Ectodermal cell (in vitro differentiated cells): ENCODE measurements around the gene HBA1.
"Not testable (repeated sequence)": the region's sequence is repeated elsewhere in the genome, so short reads cannot be mapped to it uniquely, and the experiment has no call there.

Experiments used
- H3K27ac ChIP-seq: 2 replicates; pipeline ENCODE4 v1.7.0; 2013; ENCODE audit warnings: mild to moderate bottlenecking, low read depth, low read length; ENCODE audit not compliant: insufficient read depth, poor library complexity, severe bottlenecking
- H3K27me3 ChIP-seq: 2 replicates; pipeline ENCODE4 v1.7.0; 2013; ENCODE audit warnings: mild to moderate bottlenecking, low read length; ENCODE audit not compliant: insufficient read depth, control insufficient read depth, poor library complexity, severe bottlenecking
- H3K36me3 ChIP-seq: one replicate; pipeline ENCODE4 v1.7.0; 2013; ENCODE audit warnings: low read length; ENCODE audit not compliant: control insufficient read depth, insufficient read depth
- H3K4me1 ChIP-seq: one replicate; pipeline ENCODE4 v1.7.0; 2013; ENCODE audit warnings: low read length; ENCODE audit not compliant: control insufficient read depth, insufficient read depth
- H3K4me3 ChIP-seq: 2 replicates; pipeline ENCODE4 v1.7.0; 2013; ENCODE audit warnings: low read depth, low read length, control low read depth; ENCODE audit not compliant: insufficient read depth
- H3K9me3 ChIP-seq: 2 replicates; pipeline ENCODE4 v1.7.0; 2013; ENCODE audit warnings: mild to moderate bottlenecking, low read length, moderate library complexity; ENCODE audit not compliant: control insufficient read depth
- WGBS, 2 experiments: methylation state at CpG; one replicate each; pipeline ENCODE4 v1.1.7; 2013; ENCODE audit warnings: missing lambda C conversion rate in 2 of 2; 5-methylcytosine and 5-hydroxymethylcytosine counted together

The HBA1 gene

GRCh38 chr16:176006-176405 is 474 bp upstream of the HBA1 start:
- not testable (repeated sequence) for H3K4me3 ChIP-seq, H3K36me3 ChIP-seq, H3K27ac ChIP-seq, H3K9me3 ChIP-seq, H3K4me1 ChIP-seq
- 1 to 5% methylated on average over 12 to 13 of the region's 39 CpGs for WGBS, 2 experiments
- H3K27me3 ChIP-seq = peaks cover 91% of the 10 kb centered on the region

GRCh38 chr16:177394-177822 is 928 bp downstream of the HBA1 start:
- H3K9me3 ChIP-seq = no peaks in the 10 kb centered on the region
- H3K27ac ChIP-seq = no peak overlapping the region
- H3K4me3 ChIP-seq = no peak overlapping the region
- peaks cover 83% of the 10 kb centered on the region for H3K27me3 ChIP-seq
- H3K4me1 ChIP-seq = no peaks in the 10 kb centered on the region
- H3K36me3 ChIP-seq = no peaks in the 10 kb centered on the region
- 15 to 19% methylated on average over 13 of the region's 13 CpGs for WGBS, 2 experiments

GRCh38 chr16:177981-178667 is 1.6 kb downstream of the HBA1 start:
- 75 to 76% methylated on average over 11 of the region's 11 CpGs for WGBS, 2 experiments
- Histone ChIP-seq H3K4me1 (no peaks in the 10 kb centered on the region), H3K27ac (no peak overlapping the region), H3K36me3 (no peaks in the 10 kb centered on the region), H3K27me3 (peaks cover 81% of the 10 kb centered on the region), H3K4me3 (no peak overlapping the region), H3K9me3 (no peaks in the 10 kb centered on the region)

GRCh38 chr16:178668-179015 is 2.2 kb downstream of the HBA1 start:
- H3K4me3 ChIP-seq = no peak overlapping the region
- no peaks in the 10 kb centered on the region for H3K36me3 ChIP-seq
- H3K9me3 ChIP-seq = no peaks in the 10 kb centered on the region
- no peak overlapping the region for H3K27ac ChIP-seq
- WGBS, 2 experiments = 89% methylated on average over 11 of the region's 11 CpGs
- peaks cover 76% of the 10 kb centered on the region for H3K27me3 ChIP-seq
- H3K4me1 ChIP-seq = no peaks in the 10 kb centered on the region

GRCh38 chr16:179211-180092 is 3.0 kb downstream of the HBA1 start:
- WGBS, 2 experiments = 88% methylated on average over 17 of the region's 17 CpGs
- Histone ChIP-seq H3K9me3 (no peaks in the 10 kb centered on the region), H3K27ac (no peak overlapping the region), H3K27me3 (peaks cover 68% of the 10 kb centered on the region), H3K4me3 (no peak overlapping the region), H3K4me1 (no peaks in the 10 kb centered on the region), H3K36me3 (no peaks in the 10 kb centered on the region)

GRCh38 chr16:180101-180675 is 3.7 kb downstream of the HBA1 start, which contains the start of gene HBQ1:
HBQ1 (plus strand) TSS chr16:180459; CDS start chr16:180487, 28 bp downstream.
- H3K9me3 ChIP-seq = no peaks in the 10 kb centered on the region
- H3K4me1 ChIP-seq = no peaks in the 10 kb centered on the region
- H3K27me3 ChIP-seq = peaks cover 60% of the 10 kb centered on the region
- H3K36me3 ChIP-seq = peaks cover under 1% of the 10 kb centered on the region
- H3K4me3 ChIP-seq = peak within 1 kb of the TSS; percentile 31
- no peak within 1 kb of the TSS for H3K27ac ChIP-seq
- 12% methylated on average over 59 of the region's 59 CpGs for WGBS, 2 experiments

GRCh38 chr16:180681-181564 is 4.4 kb downstream of the HBA1 start:
- Histone ChIP-seq H3K27me3 (peaks cover 53% of the 10 kb centered on the region), H3K4me3 (peak overlapping the region; percentile 31), H3K36me3 (peaks cover 3% of the 10 kb centered on the region), H3K4me1 (no peaks in the 10 kb centered on the region), H3K9me3 (no peaks in the 10 kb centered on the region), H3K27ac (no peak overlapping the region)
- 5 to 6% methylated on average over 89 of the region's 89 CpGs for WGBS, 2 experiments

- WGBS, 2 experiments = 27 to 28% methylated on average over 22 of the region's 22 CpGs
- Histone ChIP-seq H3K36me3 (peaks cover 3% of the 10 kb centered on the region), H3K4me3 (no peak overlapping the region), H3K4me1 (no peaks in the 10 kb centered on the region), H3K27me3 (peaks cover 48% of the 10 kb centered on the region), H3K9me3 (no peaks in the 10 kb centered on the region), H3K27ac (no peak overlapping the region)
These were observed 5.1 kb downstream of the HBA1 start for GRCh38 chr16:181565-182021.

GRCh38 chr16:183005-183404 is 6.5 kb downstream of the HBA1 start:
- H3K9me3 ChIP-seq = no peaks in the 10 kb centered on the region
- H3K36me3 ChIP-seq = peaks cover 10% of the 10 kb centered on the region
- 96 to 97% methylated on average over 7 of the region's 7 CpGs for WGBS, 2 experiments
- no peak overlapping the region for H3K27ac ChIP-seq
- H3K4me1 ChIP-seq = no peaks in the 10 kb centered on the region
- peaks cover 35% of the 10 kb centered on the region for H3K27me3 ChIP-seq
- no peak overlapping the region for H3K4me3 ChIP-seq
